ENCODE data around the gene BCOR.

BCOR gene

GRCh38 chrX:40058719-40059118 lies 39.0 kb downstream of the BCOR start:
- no peaks in the 10 kb centered on the region for H3K9me3 ChIP-seq (ENCODE audit: insufficient read depth, low read depth, low read length)
- no peak overlapping the region for H2AFZ ChIP-seq (ENCODE audit: low read length)
- no peak overlapping the region for H3K9ac ChIP-seq (ENCODE audit: low read depth, low read length, poor library complexity, severe bottlenecking)
- no peaks in the 10 kb centered on the region for H3K9me2 ChIP-seq (replicated peaks; ENCODE audit: low read depth, low read length)
- no peak for TF ChIP-seq EZH2phosphoT487 (IDR thresholded peaks at IDR 0.05; ENCODE audit: borderline replicate concordance)
- TF ChIP-seq, protein P1, sequence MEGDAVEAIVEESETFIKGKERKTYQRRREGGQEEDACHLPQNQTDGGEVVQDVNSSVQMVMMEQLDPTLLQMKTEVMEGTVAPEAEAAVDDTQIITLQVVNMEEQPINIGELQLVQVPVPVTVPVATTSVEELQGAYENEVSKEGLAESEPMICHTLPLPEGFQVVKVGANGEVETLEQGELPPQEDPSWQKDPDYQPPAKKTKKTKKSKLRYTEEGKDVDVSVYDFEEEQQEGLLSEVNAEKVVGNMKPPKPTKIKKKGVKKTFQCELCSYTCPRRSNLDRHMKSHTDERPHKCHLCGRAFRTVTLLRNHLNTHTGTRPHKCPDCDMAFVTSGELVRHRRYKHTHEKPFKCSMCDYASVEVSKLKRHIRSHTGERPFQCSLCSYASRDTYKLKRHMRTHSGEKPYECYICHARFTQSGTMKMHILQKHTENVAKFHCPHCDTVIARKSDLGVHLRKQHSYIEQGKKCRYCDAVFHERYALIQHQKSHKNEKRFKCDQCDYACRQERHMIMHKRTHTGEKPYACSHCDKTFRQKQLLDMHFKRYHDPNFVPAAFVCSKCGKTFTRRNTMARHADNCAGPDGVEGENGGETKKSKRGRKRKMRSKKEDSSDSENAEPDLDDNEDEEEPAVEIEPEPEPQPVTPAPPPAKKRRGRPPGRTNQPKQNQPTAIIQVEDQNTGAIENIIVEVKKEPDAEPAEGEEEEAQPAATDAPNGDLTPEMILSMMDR (conservative IDR thresholded peaks at IDR 0.05; ENCODE audit: low read length), result no peak
- H3K4me3 ChIP-seq (ENCODE audit: low read length, poor library complexity, severe bottlenecking), result no peak overlapping the region
- peaks cover 99% of the 10 kb centered on the region; the same call in 1 of the 2 replicates for H3K36me3 ChIP-seq (ENCODE audit: insufficient read depth, low read length)
- peaks cover 13% of the 10 kb centered on the region for H4K20me1 ChIP-seq (ENCODE audit: insufficient read depth, low read length, poor library complexity, severe bottlenecking)
- no peaks in the 10 kb centered on the region for H3F3A ChIP-seq (ENCODE audit: low read depth)
- H3K4me1 ChIP-seq (ENCODE audit: insufficient read depth, low read length, poor library complexity, severe bottlenecking), result no peaks in the 10 kb centered on the region
- no peak overlapping the region for H3K4me2 ChIP-seq (ENCODE audit: low read depth, low read length, poor library complexity, severe bottlenecking)
- H3K27me3 ChIP-seq (ENCODE audit: insufficient read depth, low read length, poor library complexity, severe bottlenecking), result no peaks in the 10 kb centered on the region
- peaks cover 12% of the 10 kb centered on the region; the same call in 1 of the 2 replicates for H3K79me2 ChIP-seq (ENCODE audit: insufficient read depth, low read length)

DNA sequence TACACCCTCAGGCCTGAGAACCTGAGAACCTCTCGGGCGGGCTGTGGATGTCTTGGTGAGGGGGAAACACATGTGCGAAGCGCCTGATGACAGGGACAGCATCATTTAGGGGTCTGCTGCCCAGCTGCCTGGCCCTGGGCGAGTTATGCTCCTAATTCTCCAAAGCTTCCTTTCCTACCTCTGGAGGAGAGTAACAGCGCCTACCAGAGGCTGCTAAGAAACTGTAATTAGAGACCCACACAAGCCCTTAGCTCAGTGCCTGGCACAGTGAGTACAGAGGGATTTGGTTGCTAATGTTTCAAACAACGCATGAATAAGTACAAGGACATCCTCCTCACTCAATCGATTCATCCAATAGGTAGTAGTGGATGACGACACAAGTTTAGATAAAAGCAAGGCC lies 40.4 kb downstream of the BCOR start:
- no peaks in the 10 kb centered on the region for H3F3A ChIP-seq (ENCODE audit: low read depth)
- peaks cover 3% of the 10 kb centered on the region; the same call in 1 of the 2 replicates for H3K9me3 ChIP-seq (ENCODE audit: insufficient read depth, low read depth, low read length)
- no peak overlapping the region for H3K4me2 ChIP-seq (ENCODE audit: low read depth, low read length, poor library complexity, severe bottlenecking)
- no peaks in the 10 kb centered on the region for H3K9me2 ChIP-seq (replicated peaks; ENCODE audit: low read depth, low read length)
- H4K20me1 ChIP-seq (ENCODE audit: insufficient read depth, low read length, poor library complexity, severe bottlenecking), result peaks cover 13% of the 10 kb centered on the region
- no peaks in the 10 kb centered on the region for H3K4me1 ChIP-seq (ENCODE audit: insufficient read depth, low read length, poor library complexity, severe bottlenecking)
- H3K79me2 ChIP-seq (ENCODE audit: insufficient read depth, low read length), result peaks cover 12% of the 10 kb centered on the region; the same call in 1 of the 2 replicates
- H3K9ac ChIP-seq (ENCODE audit: low read depth, low read length, poor library complexity, severe bottlenecking), result no peak overlapping the region
- H3K4me3 ChIP-seq (ENCODE audit: low read length, poor library complexity, severe bottlenecking), result no peak overlapping the region
- TF ChIP-seq, protein P1 (conservative IDR thresholded peaks at IDR 0.05; ENCODE audit: low read length), result peak; percentile 58
- TF ChIP-seq EZH2phosphoT487 (IDR thresholded peaks at IDR 0.05; ENCODE audit: borderline replicate concordance), result no peak
- H2AFZ ChIP-seq (ENCODE audit: low read length), result no peak overlapping the region
- peaks cover 97% of the 10 kb centered on the region; the same call in 1 of the 2 replicates for H3K36me3 ChIP-seq (ENCODE audit: insufficient read depth, low read length)
- H3K27me3 ChIP-seq (ENCODE audit: insufficient read depth, low read length, poor library complexity, severe bottlenecking), result no peaks in the 10 kb centered on the region

- Histone ChIP-seq H3K9me2 (replicated peaks; ENCODE audit: low read depth, low read length) (no peaks in the 10 kb centered on the region), H3K9me3 (ENCODE audit: insufficient read depth, low read depth, low read length) (peaks cover 3% of the 10 kb centered on the region; the same call in 1 of the 2 replicates), H3K27me3 (ENCODE audit: insufficient read depth, low read length, poor library complexity, severe bottlenecking) (no peaks in the 10 kb centered on the region), H3K36me3 (ENCODE audit: insufficient read depth, low read length) (peaks cover 97% of the 10 kb centered on the region; the same call in 1 of the 2 replicates), H3F3A (ENCODE audit: low read depth) (no peaks in the 10 kb centered on the region), H3K79me2 (ENCODE audit: insufficient read depth, low read length) (peaks cover 12% of the 10 kb centered on the region; the same call in 1 of the 2 replicates), H3K9ac (ENCODE audit: low read depth, low read length, poor library complexity, severe bottlenecking) (no peak overlapping the region), H2AFZ (ENCODE audit: low read length) (no peak overlapping the region), H3K4me1 (ENCODE audit: insufficient read depth, low read length, poor library complexity, severe bottlenecking) (no peaks in the 10 kb centered on the region), H3K4me3 (ENCODE audit: low read length, poor library complexity, severe bottlenecking) (no peak overlapping the region), H4K20me1 (ENCODE audit: insufficient read depth, low read length, poor library complexity, severe bottlenecking) (peaks cover 13% of the 10 kb centered on the region), H3K4me2 (ENCODE audit: low read depth, low read length, poor library complexity, severe bottlenecking) (no peak overlapping the region)
- no peak for TF ChIP-seq EZH2phosphoT487 (IDR thresholded peaks at IDR 0.05; ENCODE audit: borderline replicate concordance)
- TF ChIP-seq, protein P1 (conservative IDR thresholded peaks at IDR 0.05; ENCODE audit: low read length), result no peak
These were observed 41.3 kb downstream of the BCOR start for GRCh38 chrX:40056420-40056819.
